GM12891 (cell line): Measurements from ENCODE around the gene TXNDC2.

ENCODE experiments used
- POLR2A ChIP-seq: IDR thresholded peaks from 2 replicates; pipeline ENCODE4 v1.6.1; 2011; ENCODE audit warnings: low read depth, low read length, control low read depth
- POLR2AphosphoS5 ChIP-seq: IDR thresholded peaks from 2 replicates; pipeline ENCODE4 v1.6.1; 2011; ENCODE audit warnings: low read depth, low read length, control low read depth
- SPI1 ChIP-seq: IDR thresholded peaks from 2 replicates; pipeline ENCODE4 v1.6.1; 2011; ENCODE audit warnings: low read depth, low read length, control low read depth
- TAF1 ChIP-seq: IDR thresholded peaks from 2 replicates; pipeline ENCODE4 v1.6.1; 2011; ENCODE audit warnings: low read depth, low read length, control low read depth

DNA sequence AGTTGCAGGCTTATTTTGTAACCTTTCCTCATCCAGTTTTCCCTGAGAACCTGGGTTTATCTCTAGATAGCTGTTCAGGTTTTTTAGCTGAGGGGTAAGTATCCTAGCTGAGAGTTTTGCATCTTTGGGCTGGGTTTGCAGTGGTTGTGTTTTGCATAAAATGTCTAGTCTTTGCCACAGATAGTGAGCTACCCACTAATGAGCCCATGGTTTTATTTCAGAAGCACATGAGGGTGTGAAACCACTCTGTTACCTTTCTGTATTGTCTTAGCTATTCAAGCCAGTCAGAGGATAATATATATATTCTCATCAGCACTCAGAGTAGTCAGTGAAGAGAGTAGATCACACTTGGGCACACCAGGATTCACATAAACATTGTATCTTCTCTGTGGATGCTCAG is 24.6 kb upstream of the TXNDC2 start:
- TF ChIP-seq POLR2A (no peak), SPI1 (no peak), TAF1 (no peak), POLR2AphosphoS5 (no peak)
